GM20000 (cell line): ENCODE data around the gene ZNF560.

Experiments
- DNase-seq: peaks from one replicate; pipeline ENCODE4 v3.0.0; 2012; ENCODE audit warnings: low spot score
- CTCF ChIP-seq: IDR thresholded peaks from 2 replicates; pipeline ENCODE4 v1.5.1; 2012; ENCODE audit warnings: mild to moderate bottlenecking, control low read depth; ENCODE audit errors: extremely low read depth, missing control alignments

ZNF560 gene

GRCh38 chr19:9467161-9467560 lies 31.3 kb downstream of the ZNF560 start:
- no peak for DNase-seq
- TF ChIP-seq CTCF = no peak

GRCh38 chr19:9461938-9462337 lies 36.5 kb downstream of the ZNF560 start:
- no peak for TF ChIP-seq CTCF
- no peak for DNase-seq

GRCh38 chr19:9456018-9456689 lies 42.3 kb downstream of the ZNF560 start:
- DNase-seq = no peak
- no peak for TF ChIP-seq CTCF

GRCh38 chr19:9453953-9454352 lies 44.5 kb downstream of the ZNF560 start:
- no peak for TF ChIP-seq CTCF
- DNase-seq = no peak

GRCh38 chr19:9445037-9445436 lies 53.4 kb downstream of the ZNF560 start:
- no peak for TF ChIP-seq CTCF
- DNase-seq = no peak

GRCh38 chr19:9436358-9436757 lies 62.1 kb downstream of the ZNF560 start:
- no peak for TF ChIP-seq CTCF
- DNase-seq = no peak

GRCh38 chr19:9435279-9436268 lies 62.8 kb downstream of the ZNF560 start, which contains the start of gene ZNF266:
TSS of gene ZNF266 (minus strand) at chr19:9435573. CDS start at chr19:9420089, 15,484 bp downstream.
- peak; percentile 90 for DNase-seq
- no peak for TF ChIP-seq CTCF
